PFSK-1 (cell line): ENCODE data around the gene PLD2.

ENCODE experiments used
- POLR2AphosphoS5 ChIP-seq: IDR thresholded peaks from 2 replicates; pipeline ENCODE4 v1.6.1; 2012; ENCODE audit warnings: low read depth, mild to moderate bottlenecking, control low read depth, low read length, moderate library complexity
- REST ChIP-seq, 2 experiments: IDR thresholded peaks; 2 replicates each; pipeline versions ENCODE4 v1.6.1 to v1.8.0; 2011 to 2012; ENCODE audit warnings: low read depth in 2 of 2, low read length in 2 of 2, control low read depth in 1 of 2, inconsistent platforms in 1 of 2, mild to moderate bottlenecking in 1 of 2, moderate library complexity in 1 of 2; ENCODE audit not compliant: insufficient read depth in 1 of 2
- SIN3A ChIP-seq: IDR thresholded peaks from 2 replicates; pipeline ENCODE4 v1.6.1; 2012; ENCODE audit warnings: mild to moderate bottlenecking, low read length, moderate library complexity, borderline replicate concordance; ENCODE audit not compliant: insufficient read depth
- TAF1 ChIP-seq: IDR thresholded peaks from 2 replicates; pipeline ENCODE4 v1.6.1; 2012; ENCODE audit warnings: low read length, control low read depth, borderline replicate concordance; ENCODE audit not compliant: insufficient read depth

- no peak for TF ChIP-seq POLR2AphosphoS5
- no peak for TF ChIP-seq TAF1
- no peak for TF ChIP-seq SIN3A
- no peak for TF ChIP-seq REST (IDR thresholded peaks at IDR 0.05; ENCODE audit: insufficient read depth in 1 of 2, low read depth in 2 of 2, low read length in 2 of 2)
These were observed 27.7 kb downstream of the PLD2 start for GRCh38 chr17:4834681-4835020.
